ENCODE data around the gene HDAC7.
"Not testable (repeated sequence)": the region's sequence is repeated elsewhere in the genome, so short reads cannot be mapped to it uniquely, and the experiment has no call there.

The HDAC7 gene

GRCh38 chr12:47811581-47812484, 7.9 kb downstream of the HDAC7 start:
- DNase-seq: no peak

- no peak for DNase-seq
These were observed 8.7 kb downstream of the HDAC7 start for GRCh38 chr12:47811072-47811396.

GRCh38 chr12:47809518-47809917, 10.2 kb downstream of the HDAC7 start:
- DNase-seq: not testable (repeated sequence)

GRCh38 chr12:47808574-47809365, 10.9 kb downstream of the HDAC7 start:
- DNase-seq: no peak

- no peak for DNase-seq
These were observed 11.7 kb downstream of the HDAC7 start for GRCh38 chr12:47808050-47808449.

- no peak for DNase-seq
These were observed 12.4 kb downstream of the HDAC7 start for GRCh38 chr12:47807338-47807737.

GRCh38 chr12:47805417-47805816, 14.3 kb downstream of the HDAC7 start:
- no peak for DNase-seq

- DNase-seq: no peak
These were observed 15.5 kb downstream of the HDAC7 start for GRCh38 chr12:47804171-47804570.

- DNase-seq: no peak
These were observed 16.4 kb downstream of the HDAC7 start for GRCh38 chr12:47803191-47803875.

- no peak for DNase-seq
These were observed 17.4 kb downstream of the HDAC7 start for GRCh38 chr12:47802312-47802711.

GRCh38 chr12:47801904-47802246, 17.8 kb downstream of the HDAC7 start:
- DNase-seq: no peak

- no peak for DNase-seq
These were observed 18.4 kb downstream of the HDAC7 start for GRCh38 chr12:47801170-47801903.

- no peak for DNase-seq
These were observed 19.1 kb downstream of the HDAC7 start for GRCh38 chr12:47800582-47800981.

GRCh38 chr12:47799357-47799955, 20.2 kb downstream of the HDAC7 start:
- DNase-seq: no peak

- no peak for DNase-seq
These were observed 21.2 kb downstream of the HDAC7 start for GRCh38 chr12:47798382-47798948.

GRCh38 chr12:47797441-47797840, 22.3 kb downstream of the HDAC7 start:
- DNase-seq: no peak

GRCh38 chr12:47795814-47796411, 23.8 kb downstream of the HDAC7 start:
- no peak for DNase-seq

GRCh38 chr12:47795121-47795813, 24.4 kb downstream of the HDAC7 start:
- DNase-seq: no peak

GRCh38 chr12:47794679-47795078, 25.0 kb downstream of the HDAC7 start:
- no peak for DNase-seq

- no peak for DNase-seq
These were observed 26.6 kb downstream of the HDAC7 start for GRCh38 chr12:47793015-47793681.

- DNase-seq: no peak
These were observed 27.8 kb downstream of the HDAC7 start for GRCh38 chr12:47791874-47792273.
